ENCODE measurements around the gene E2F8.

Gene E2F8

GRCh38 chr11:19251577-19251976 lies 10.8 kb upstream of the E2F8 start:
- DNase-seq, result no peak

GRCh38 chr11:19246816-19247215 lies 6.1 kb upstream of the E2F8 start:
- DNase-seq, result no peak

GRCh38 chr11:19245351-19245750 lies 4.6 kb upstream of the E2F8 start:
- no peak for DNase-seq

GRCh38 chr11:19244621-19245020 lies 3.9 kb upstream of the E2F8 start:
- no peak for DNase-seq

- DNase-seq, result no peak
Observed at GRCh38 chr11:19244084-19244483, 3.3 kb upstream of the E2F8 start.

GRCh38 chr11:19243613-19244012 lies 2.9 kb upstream of the E2F8 start:
- DNase-seq, result no peak

- DNase-seq, result no peak
Observed at GRCh38 chr11:19243143-19243542, 2.4 kb upstream of the E2F8 start.

- no peak for DNase-seq
Observed at GRCh38 chr11:19242179-19242932, 1.6 kb upstream of the E2F8 start.

GRCh38 chr11:19241260-19242178 lies 774 bp upstream of the E2F8 start:
- DNase-seq, result peak; percentile 26

- DNase-seq, result no peak
Observed at GRCh38 chr11:19239039-19239438, 1.7 kb downstream of the E2F8 start.

GRCh38 chr11:19237813-19238212 lies 2.9 kb downstream of the E2F8 start:
- no peak for DNase-seq

- no peak for DNase-seq
Observed at GRCh38 chr11:19237381-19237780, 3.4 kb downstream of the E2F8 start.

- DNase-seq, result no peak
Observed at GRCh38 chr11:19234231-19234817, 6.4 kb downstream of the E2F8 start.

GRCh38 chr11:19232910-19233503 lies 7.7 kb downstream of the E2F8 start:
- DNase-seq, result peak; percentile 84

- DNase-seq, result no peak
Observed at GRCh38 chr11:19229671-19230070, 11.1 kb downstream of the E2F8 start.

GRCh38 chr11:19228968-19229367 lies 11.8 kb downstream of the E2F8 start:
- DNase-seq, result no peak

- DNase-seq, result no peak
Observed at GRCh38 chr11:19226378-19227195, 14.2 kb downstream of the E2F8 start.

- no peak for DNase-seq
Observed at GRCh38 chr11:19225581-19225980, 15.2 kb downstream of the E2F8 start.

GRCh38 chr11:19225123-19225522 lies 15.6 kb downstream of the E2F8 start:
- no peak for DNase-seq

- DNase-seq, result no peak
Observed at GRCh38 chr11:19220903-19221724, 19.6 kb downstream of the E2F8 start.

- no peak for DNase-seq
Observed at GRCh38 chr11:19218786-19219460, 21.8 kb downstream of the E2F8 start.
